Panc1 (cell line): ENCODE measurements around the gene ERC2.

Source experiments
- POLR2AphosphoS5 ChIP-seq: IDR thresholded peaks from 2 replicates; pipeline ENCODE4 v1.6.1; 2012; ENCODE audit warnings: mild to moderate bottlenecking, low read depth, low read length, moderate library complexity
- SIN3A ChIP-seq: IDR thresholded peaks from 2 replicates; pipeline ENCODE4 v1.6.1; 2012; ENCODE audit warnings: low read depth, mild to moderate bottlenecking, low read length, moderate library complexity, borderline replicate concordance; ENCODE audit not compliant: insufficient read depth
- TF ChIP-seq, protein P1 (sequence below): fragments of 450-650 bp; IDR thresholded peaks from 2 replicates; pipeline ENCODE4 v1.5.1; 2017; ENCODE audit warnings: mild to moderate bottlenecking
- TF ChIP-seq, protein P2 (sequence below), 2 experiments: IDR thresholded peaks; 2 replicates each; pipeline ENCODE4 v1.6.1; 2011 to 2012; ENCODE audit warnings: low read depth in 2 of 2, control low read depth in 1 of 2, low read length in 1 of 2, mild to moderate bottlenecking in 1 of 2, moderate library complexity in 1 of 2; ENCODE audit not compliant: insufficient read depth in 1 of 2

DNA sequence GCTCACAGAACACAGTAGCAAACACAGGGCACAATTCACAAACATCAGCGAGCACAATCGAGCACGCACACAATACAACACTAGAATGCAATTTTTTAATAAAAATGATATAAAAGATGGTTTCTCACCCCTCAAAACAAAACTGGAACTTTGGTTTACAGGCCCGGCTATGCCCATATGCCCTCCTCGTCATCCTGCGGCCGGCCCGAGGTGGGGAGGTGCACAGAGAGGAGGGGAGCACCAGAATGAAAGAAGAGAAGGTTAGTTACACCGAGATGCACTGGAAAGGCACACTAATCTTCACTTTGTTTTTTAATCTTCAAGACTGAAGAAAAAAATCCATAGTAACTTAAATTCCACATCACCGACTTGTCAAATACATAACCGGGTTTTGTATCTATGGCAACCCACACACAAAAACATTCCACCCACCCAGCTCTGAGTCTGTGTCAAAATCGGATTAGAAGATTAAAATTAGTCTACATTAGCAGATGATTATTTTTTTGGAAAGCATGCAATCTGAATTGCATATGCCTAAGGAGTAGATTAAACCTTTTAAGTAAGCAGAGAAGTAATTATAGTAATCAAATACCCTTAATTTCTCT is 784.5 kb downstream of the ERC2 start:
- TF ChIP-seq, protein P1, sequence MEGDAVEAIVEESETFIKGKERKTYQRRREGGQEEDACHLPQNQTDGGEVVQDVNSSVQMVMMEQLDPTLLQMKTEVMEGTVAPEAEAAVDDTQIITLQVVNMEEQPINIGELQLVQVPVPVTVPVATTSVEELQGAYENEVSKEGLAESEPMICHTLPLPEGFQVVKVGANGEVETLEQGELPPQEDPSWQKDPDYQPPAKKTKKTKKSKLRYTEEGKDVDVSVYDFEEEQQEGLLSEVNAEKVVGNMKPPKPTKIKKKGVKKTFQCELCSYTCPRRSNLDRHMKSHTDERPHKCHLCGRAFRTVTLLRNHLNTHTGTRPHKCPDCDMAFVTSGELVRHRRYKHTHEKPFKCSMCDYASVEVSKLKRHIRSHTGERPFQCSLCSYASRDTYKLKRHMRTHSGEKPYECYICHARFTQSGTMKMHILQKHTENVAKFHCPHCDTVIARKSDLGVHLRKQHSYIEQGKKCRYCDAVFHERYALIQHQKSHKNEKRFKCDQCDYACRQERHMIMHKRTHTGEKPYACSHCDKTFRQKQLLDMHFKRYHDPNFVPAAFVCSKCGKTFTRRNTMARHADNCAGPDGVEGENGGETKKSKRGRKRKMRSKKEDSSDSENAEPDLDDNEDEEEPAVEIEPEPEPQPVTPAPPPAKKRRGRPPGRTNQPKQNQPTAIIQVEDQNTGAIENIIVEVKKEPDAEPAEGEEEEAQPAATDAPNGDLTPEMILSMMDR, result no peak
- TF ChIP-seq SIN3A, result no peak
- TF ChIP-seq, protein P2, sequence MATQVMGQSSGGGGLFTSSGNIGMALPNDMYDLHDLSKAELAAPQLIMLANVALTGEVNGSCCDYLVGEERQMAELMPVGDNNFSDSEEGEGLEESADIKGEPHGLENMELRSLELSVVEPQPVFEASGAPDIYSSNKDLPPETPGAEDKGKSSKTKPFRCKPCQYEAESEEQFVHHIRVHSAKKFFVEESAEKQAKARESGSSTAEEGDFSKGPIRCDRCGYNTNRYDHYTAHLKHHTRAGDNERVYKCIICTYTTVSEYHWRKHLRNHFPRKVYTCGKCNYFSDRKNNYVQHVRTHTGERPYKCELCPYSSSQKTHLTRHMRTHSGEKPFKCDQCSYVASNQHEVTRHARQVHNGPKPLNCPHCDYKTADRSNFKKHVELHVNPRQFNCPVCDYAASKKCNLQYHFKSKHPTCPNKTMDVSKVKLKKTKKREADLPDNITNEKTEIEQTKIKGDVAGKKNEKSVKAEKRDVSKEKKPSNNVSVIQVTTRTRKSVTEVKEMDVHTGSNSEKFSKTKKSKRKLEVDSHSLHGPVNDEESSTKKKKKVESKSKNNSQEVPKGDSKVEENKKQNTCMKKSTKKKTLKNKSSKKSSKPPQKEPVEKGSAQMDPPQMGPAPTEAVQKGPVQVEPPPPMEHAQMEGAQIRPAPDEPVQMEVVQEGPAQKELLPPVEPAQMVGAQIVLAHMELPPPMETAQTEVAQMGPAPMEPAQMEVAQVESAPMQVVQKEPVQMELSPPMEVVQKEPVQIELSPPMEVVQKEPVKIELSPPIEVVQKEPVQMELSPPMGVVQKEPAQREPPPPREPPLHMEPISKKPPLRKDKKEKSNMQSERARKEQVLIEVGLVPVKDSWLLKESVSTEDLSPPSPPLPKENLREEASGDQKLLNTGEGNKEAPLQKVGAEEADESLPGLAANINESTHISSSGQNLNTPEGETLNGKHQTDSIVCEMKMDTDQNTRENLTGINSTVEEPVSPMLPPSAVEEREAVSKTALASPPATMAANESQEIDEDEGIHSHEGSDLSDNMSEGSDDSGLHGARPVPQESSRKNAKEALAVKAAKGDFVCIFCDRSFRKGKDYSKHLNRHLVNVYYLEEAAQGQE (IDR thresholded peaks at IDR 0.05; ENCODE audit: insufficient read depth in 1 of 2, low read depth in 2 of 2, low read length in 1 of 2), result no peak
- TF ChIP-seq POLR2AphosphoS5, result no peak
